ENCODE results near the gene MTPN. TPM values are rescaled to one million over a fixed set of nuclear protein-coding genes. Genes with fewer than 3 reads are reported as not detected.

MTPN gene
- total RNA-seq, 1 experiment from 2014 or later = 98.2 TPM

DNA sequence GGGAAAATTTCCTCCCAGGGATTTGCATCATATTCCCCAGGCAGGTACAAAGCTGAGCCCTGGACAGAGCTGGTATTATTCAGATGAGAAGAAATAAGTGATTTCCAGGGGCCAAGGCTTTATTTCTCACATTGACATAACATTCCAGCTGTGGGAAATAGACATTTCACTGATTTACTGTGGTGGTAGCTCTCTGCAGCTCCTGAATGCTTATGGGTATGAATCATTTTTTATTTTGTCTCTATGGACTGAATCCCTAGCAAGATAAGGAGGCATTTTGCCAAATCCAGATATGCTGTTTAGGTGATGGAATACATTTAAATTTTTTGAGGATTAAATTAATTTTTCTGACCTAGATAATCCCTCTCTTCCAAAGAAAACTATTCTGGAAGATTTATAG is 97.9 kb downstream of the MTPN start:
- no peak overlapping the region for H4K91ac ChIP-seq (ENCODE audit: insufficient read length, low read depth, low read length)
- no peak overlapping the region for H3K4me3 Mint-ChIP-seq
- no peak overlapping the region for H2AFZ ChIP-seq (ENCODE audit: low read length)
- H3K9me3 ChIP-seq (ENCODE audit: control insufficient read depth, low read depth, low read length) = no peaks in the 10 kb centered on the region
- no peaks in the 10 kb centered on the region for H3K36me3 Mint-ChIP-seq (ENCODE audit: insufficient read depth in 1 of 3, low read depth in 3 of 3)
- no peak overlapping the region for H3K4me2 ChIP-seq (ENCODE audit: insufficient read depth, insufficient read length, low read length)
- DNase-seq = no peak
- no peak overlapping the region for H3T11ph ChIP-seq (ENCODE audit: low read length)
- H3K27ac Mint-ChIP-seq = no peak overlapping the region
- no peaks in the 10 kb centered on the region for H3K27me3 ChIP-seq (ENCODE audit: insufficient read depth, low read length)
- H2BK5ac ChIP-seq (ENCODE audit: insufficient read length, low read length) = no peak overlapping the region
- H4K20me1 ChIP-seq (ENCODE audit: control insufficient read depth, insufficient read depth, insufficient read length) = no peaks in the 10 kb centered on the region
- TF ChIP-seq, protein P1, sequence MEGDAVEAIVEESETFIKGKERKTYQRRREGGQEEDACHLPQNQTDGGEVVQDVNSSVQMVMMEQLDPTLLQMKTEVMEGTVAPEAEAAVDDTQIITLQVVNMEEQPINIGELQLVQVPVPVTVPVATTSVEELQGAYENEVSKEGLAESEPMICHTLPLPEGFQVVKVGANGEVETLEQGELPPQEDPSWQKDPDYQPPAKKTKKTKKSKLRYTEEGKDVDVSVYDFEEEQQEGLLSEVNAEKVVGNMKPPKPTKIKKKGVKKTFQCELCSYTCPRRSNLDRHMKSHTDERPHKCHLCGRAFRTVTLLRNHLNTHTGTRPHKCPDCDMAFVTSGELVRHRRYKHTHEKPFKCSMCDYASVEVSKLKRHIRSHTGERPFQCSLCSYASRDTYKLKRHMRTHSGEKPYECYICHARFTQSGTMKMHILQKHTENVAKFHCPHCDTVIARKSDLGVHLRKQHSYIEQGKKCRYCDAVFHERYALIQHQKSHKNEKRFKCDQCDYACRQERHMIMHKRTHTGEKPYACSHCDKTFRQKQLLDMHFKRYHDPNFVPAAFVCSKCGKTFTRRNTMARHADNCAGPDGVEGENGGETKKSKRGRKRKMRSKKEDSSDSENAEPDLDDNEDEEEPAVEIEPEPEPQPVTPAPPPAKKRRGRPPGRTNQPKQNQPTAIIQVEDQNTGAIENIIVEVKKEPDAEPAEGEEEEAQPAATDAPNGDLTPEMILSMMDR (conservative IDR thresholded peaks at IDR 0.05) = no peak
- no peak overlapping the region for H2BK12ac ChIP-seq (ENCODE audit: insufficient read length, low read depth, low read length)
- no peak overlapping the region for H2BK120ac ChIP-seq (ENCODE audit: low read depth, low read length, poor library complexity, severe bottlenecking)
- no peak overlapping the region for H3K18ac ChIP-seq (ENCODE audit: insufficient read length, low read depth, low read length)
- H3K14ac ChIP-seq (ENCODE audit: insufficient read depth, low read length) = no peak overlapping the region
- no peak overlapping the region for H2BK15ac ChIP-seq (ENCODE audit: low read depth, low read length)
- no peak overlapping the region for H4K5ac ChIP-seq (ENCODE audit: insufficient read length, low read depth, low read length)
- no peak overlapping the region for H3K27ac ChIP-seq (ENCODE audit: insufficient read length, low read depth, low read length)
- no peak overlapping the region for H2BK20ac ChIP-seq (ENCODE audit: low read depth, low read length, poor library complexity, severe bottlenecking)
- H3K23me2 ChIP-seq (ENCODE audit: insufficient read length, low read depth, low read length, poor library complexity, severe bottlenecking) = no peaks in the 10 kb centered on the region
- H3K9ac ChIP-seq (ENCODE audit: extremely low read depth, insufficient read length, low read length) = no peak overlapping the region
- H3K56ac ChIP-seq (ENCODE audit: insufficient read length, low read depth, low read length) = no peak overlapping the region
- H4K8ac ChIP-seq (replicated peaks; ENCODE audit: insufficient read length, low read depth, low read length) = no peak overlapping the region
- H3K4me1 Mint-ChIP-seq = no peaks in the 10 kb centered on the region
- no peaks in the 10 kb centered on the region for H3K27me3 Mint-ChIP-seq (ENCODE audit: low read depth)
- H3K79me1 ChIP-seq (ENCODE audit: insufficient read depth, low read depth, low read length, poor library complexity, severe bottlenecking) = no peaks in the 10 kb centered on the region
- H3K79me2 ChIP-seq (ENCODE audit: insufficient read depth, low read length) = no peaks in the 10 kb centered on the region
- H3K23ac ChIP-seq (ENCODE audit: insufficient read length, low read depth, low read length) = no peak overlapping the region
- no peak overlapping the region for H2AK5ac ChIP-seq (ENCODE audit: insufficient read length, low read length)
- no peak overlapping the region for H3K4ac ChIP-seq (ENCODE audit: low read depth, low read length)
- H3K9me3 Mint-ChIP-seq = no peaks in the 10 kb centered on the region
- H3K4me1 ChIP-seq (ENCODE audit: insufficient read depth, low read length) = no peaks in the 10 kb centered on the region

All from H9 (cell line).